Measurements from ENCODE around the gene SEMA5A. TPM values are rescaled to one million over a fixed set of nuclear protein-coding genes. Genes with fewer than 3 reads are reported as not detected.

The SEMA5A gene
- total RNA-seq, 1 experiment from 2014 or later = 34.3 TPM

DNA sequence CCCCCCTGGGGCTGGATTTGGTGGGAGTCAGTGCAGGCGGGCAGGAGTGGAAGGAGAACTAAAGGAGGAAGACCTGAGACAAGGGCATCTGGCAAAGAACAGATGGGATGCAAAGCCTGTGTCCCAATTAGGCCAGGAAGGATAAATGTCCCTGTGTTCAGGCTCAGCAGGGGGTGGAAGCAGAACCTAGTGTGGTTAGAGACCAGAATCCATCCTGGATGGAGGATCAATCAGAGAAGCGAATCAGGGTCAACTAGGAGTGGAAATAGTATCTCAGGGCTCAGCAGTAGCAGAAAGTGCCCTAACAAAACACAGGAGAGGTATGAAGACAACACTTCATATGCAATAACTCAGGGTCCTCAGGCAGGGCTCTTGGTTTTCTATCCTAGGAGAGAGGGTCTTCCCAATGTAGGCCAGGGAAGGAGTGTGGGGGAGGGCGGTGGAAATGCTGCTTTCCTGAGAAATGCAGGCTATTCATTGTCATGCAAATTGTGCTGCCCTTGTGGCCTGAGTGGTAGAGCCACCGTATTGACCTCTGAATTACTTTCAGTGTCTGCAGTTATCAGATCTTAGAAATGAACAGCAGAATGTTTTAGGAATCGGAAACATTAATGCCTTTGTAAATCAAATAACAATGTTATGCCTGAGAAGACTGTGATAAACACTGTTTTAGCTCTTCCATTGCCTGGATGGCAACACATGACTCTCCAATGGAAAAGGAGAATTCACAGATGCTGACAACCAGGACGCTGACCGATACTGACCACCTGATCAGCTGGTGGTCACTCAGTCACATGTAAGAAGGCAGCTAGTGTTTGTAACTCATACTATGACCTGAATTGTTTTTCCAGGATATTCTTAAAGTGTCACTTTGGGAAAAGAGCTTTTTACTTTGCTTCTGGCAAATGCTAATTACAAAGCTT, 323.6 kb downstream of the SEMA5A start:
- 0 out of 2 replicates have a peak, but pooled peaks cover 6% of the 10 kb centered on the region for H3K4me1 ChIP-seq
- TF ChIP-seq, protein P1, sequence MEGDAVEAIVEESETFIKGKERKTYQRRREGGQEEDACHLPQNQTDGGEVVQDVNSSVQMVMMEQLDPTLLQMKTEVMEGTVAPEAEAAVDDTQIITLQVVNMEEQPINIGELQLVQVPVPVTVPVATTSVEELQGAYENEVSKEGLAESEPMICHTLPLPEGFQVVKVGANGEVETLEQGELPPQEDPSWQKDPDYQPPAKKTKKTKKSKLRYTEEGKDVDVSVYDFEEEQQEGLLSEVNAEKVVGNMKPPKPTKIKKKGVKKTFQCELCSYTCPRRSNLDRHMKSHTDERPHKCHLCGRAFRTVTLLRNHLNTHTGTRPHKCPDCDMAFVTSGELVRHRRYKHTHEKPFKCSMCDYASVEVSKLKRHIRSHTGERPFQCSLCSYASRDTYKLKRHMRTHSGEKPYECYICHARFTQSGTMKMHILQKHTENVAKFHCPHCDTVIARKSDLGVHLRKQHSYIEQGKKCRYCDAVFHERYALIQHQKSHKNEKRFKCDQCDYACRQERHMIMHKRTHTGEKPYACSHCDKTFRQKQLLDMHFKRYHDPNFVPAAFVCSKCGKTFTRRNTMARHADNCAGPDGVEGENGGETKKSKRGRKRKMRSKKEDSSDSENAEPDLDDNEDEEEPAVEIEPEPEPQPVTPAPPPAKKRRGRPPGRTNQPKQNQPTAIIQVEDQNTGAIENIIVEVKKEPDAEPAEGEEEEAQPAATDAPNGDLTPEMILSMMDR (IDR thresholded peaks at IDR 0.05; ENCODE audit: insufficient read depth in 1 of 2, low read depth in 1 of 2, low read length in 1 of 2, severe bottlenecking in 1 of 2, unreplicated experiment in 1 of 2) = no peak
- intact Hi-C loops (cut with micrococcal nuclease; ENCODE audit: unreplicated experiment) = no loop called here
- DNase-seq = no peak
- no peak overlapping the region for H3K27ac Mint-ChIP-seq (ENCODE audit: unreplicated experiment)
- no peaks in the 10 kb centered on the region for H3K4me1 Mint-ChIP-seq (ENCODE audit: low read depth, unreplicated experiment)
- H3K9me3 Mint-ChIP-seq (ENCODE audit: unreplicated experiment) = no peaks in the 10 kb centered on the region
- H3K36me3 Mint-ChIP-seq (ENCODE audit: insufficient read depth, unreplicated experiment) = peaks cover 20% of the 10 kb centered on the region
- no TSS peak for BruUV-seq (replicated peaks)
- H3K36me3 ChIP-seq (ENCODE audit: control insufficient read depth, insufficient read depth, low read length) = no peaks in the 10 kb centered on the region
- no peaks in the 10 kb centered on the region for H3K27me3 ChIP-seq (replicated peaks; ENCODE audit: control insufficient read depth, insufficient read depth, low read length)
- H3K4me3 ChIP-seq (ENCODE audit: low read depth, low read length) = no peak overlapping the region
- H3K4me3 Mint-ChIP-seq (ENCODE audit: unreplicated experiment) = no peak overlapping the region
- POLR2A ChIA-PET = no interaction called here
- no peaks in the 10 kb centered on the region for H3K27me3 Mint-ChIP-seq (ENCODE audit: insufficient read depth, unreplicated experiment)
- no peaks in the 10 kb centered on the region for H3K9me3 ChIP-seq
- CTCF ChIA-PET = no interaction called here

- intact Hi-C loops (cut with micrococcal nuclease; ENCODE audit: unreplicated experiment) = no loop called here
- peaks cover 26% of the 10 kb centered on the region for H3K36me3 Mint-ChIP-seq (ENCODE audit: insufficient read depth, unreplicated experiment)
- POLR2A ChIA-PET = no interaction called here
- H3K36me3 ChIP-seq (ENCODE audit: control insufficient read depth, insufficient read depth, low read length) = no peaks in the 10 kb centered on the region
- H3K4me3 ChIP-seq (ENCODE audit: low read depth, low read length) = no peak overlapping the region
- H3K4me3 Mint-ChIP-seq (ENCODE audit: unreplicated experiment) = no peak overlapping the region
- H3K27me3 Mint-ChIP-seq (ENCODE audit: insufficient read depth, unreplicated experiment) = no peaks in the 10 kb centered on the region
- no peak overlapping the region for H3K27ac Mint-ChIP-seq (ENCODE audit: unreplicated experiment)
- no peaks in the 10 kb centered on the region for H3K9me3 ChIP-seq
- no peak for DNase-seq
- no peaks in the 10 kb centered on the region for H3K4me1 ChIP-seq
- no peaks in the 10 kb centered on the region for H3K9me3 Mint-ChIP-seq (ENCODE audit: unreplicated experiment)
- CTCF ChIA-PET = no interaction called here
- no TSS peak for BruUV-seq (replicated peaks)
- no peaks in the 10 kb centered on the region for H3K4me1 Mint-ChIP-seq (ENCODE audit: low read depth, unreplicated experiment)
- TF ChIP-seq, protein P1 (IDR thresholded peaks at IDR 0.05; ENCODE audit: insufficient read depth in 1 of 2, low read depth in 1 of 2, low read length in 1 of 2, severe bottlenecking in 1 of 2, unreplicated experiment in 1 of 2) = no peak
- H3K27me3 ChIP-seq (replicated peaks; ENCODE audit: control insufficient read depth, insufficient read depth, low read length) = no peaks in the 10 kb centered on the region
Observed at GRCh38 chr5:9218358-9218757, 327.5 kb downstream of the SEMA5A start.

DNA sequence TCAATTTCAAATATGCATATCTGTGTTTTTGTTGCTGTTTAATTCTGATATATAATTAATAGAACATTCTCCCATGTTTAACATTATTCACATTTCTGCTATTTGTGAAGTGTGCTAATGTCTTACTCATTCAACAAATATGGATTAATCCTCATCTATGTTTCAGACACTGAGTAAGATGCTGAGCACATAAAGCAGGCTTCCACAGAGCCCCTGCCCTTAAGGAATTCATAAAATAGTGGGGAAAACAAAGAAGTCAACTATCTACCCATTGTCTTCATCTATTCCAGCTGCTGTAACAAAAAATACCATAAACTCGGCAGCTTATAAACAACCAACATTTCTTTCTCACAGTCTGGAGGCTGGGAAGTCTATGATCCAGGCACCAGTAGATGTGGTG, 333.3 kb downstream of the SEMA5A start:
- no peak overlapping the region for H3K27ac Mint-ChIP-seq (ENCODE audit: unreplicated experiment)
- no peak overlapping the region for H3K4me3 ChIP-seq (ENCODE audit: low read depth, low read length)
- H3K9me3 ChIP-seq = no peaks in the 10 kb centered on the region
- intact Hi-C loops (cut with micrococcal nuclease; ENCODE audit: unreplicated experiment) = no loop called here
- TF ChIP-seq, protein P1 (IDR thresholded peaks at IDR 0.05; ENCODE audit: insufficient read depth in 1 of 2, low read depth in 1 of 2, low read length in 1 of 2, severe bottlenecking in 1 of 2, unreplicated experiment in 1 of 2) = no peak
- no peaks in the 10 kb centered on the region for H3K9me3 Mint-ChIP-seq (ENCODE audit: unreplicated experiment)
- peaks cover 10% of the 10 kb centered on the region for H3K36me3 Mint-ChIP-seq (ENCODE audit: insufficient read depth, unreplicated experiment)
- no peaks in the 10 kb centered on the region for H3K4me1 ChIP-seq
- no TSS peak for BruUV-seq (replicated peaks)
- no peaks in the 10 kb centered on the region for H3K36me3 ChIP-seq (ENCODE audit: control insufficient read depth, insufficient read depth, low read length)
- ChIA-PET CTCF (no interaction called here), POLR2A (no interaction called here)
- no peak for DNase-seq
- no peaks in the 10 kb centered on the region for H3K27me3 ChIP-seq (replicated peaks; ENCODE audit: control insufficient read depth, insufficient read depth, low read length)
- no peaks in the 10 kb centered on the region for H3K4me1 Mint-ChIP-seq (ENCODE audit: low read depth, unreplicated experiment)
- no peak overlapping the region for H3K4me3 Mint-ChIP-seq (ENCODE audit: unreplicated experiment)
- H3K27me3 Mint-ChIP-seq (ENCODE audit: insufficient read depth, unreplicated experiment) = no peaks in the 10 kb centered on the region
